Suprapubic skin (tissue), 4 donors: ENCODE measurements around the gene INTU. TPM values are rescaled to one million over a fixed set of nuclear protein-coding genes. Genes with fewer than 3 reads are reported as not detected.

Source experiments
- DNase-seq, 2 donors: peaks; one replicate each; pipeline ENCODE4 v3.0.0-alpha.2; 2019; ENCODE audit warnings: low spot score in 2 of 2
- H3K27ac ChIP-seq: fragments of 200-600 bp; sonication (generic); one replicate; pipeline ENCODE4 v1.5.1; 2019
- H3K27me3 ChIP-seq: fragments of 200-600 bp; sonication (generic); one replicate; pipeline ENCODE4 v1.5.1; 2019
- H3K36me3 ChIP-seq: fragments of 200-600 bp; sonication (generic); one replicate; pipeline ENCODE4 v1.5.1; 2019
- H3K4me1 ChIP-seq: fragments of 200-600 bp; sonication (generic); one replicate; pipeline ENCODE4 v1.5.1; 2019
- H3K4me3 ChIP-seq: fragments of 200-600 bp; sonication (generic); one replicate; pipeline ENCODE4 v1.5.1; 2019; ENCODE audit warnings: mild to moderate bottlenecking
- H3K9me3 ChIP-seq: fragments of 200-600 bp; sonication (generic); one replicate; pipeline ENCODE4 v1.5.1; 2019
- EP300 ChIP-seq: sonication (generic); formaldehyde crosslinking; IDR thresholded peaks from one replicate; pipeline ENCODE4 v1.6.1; 2017; ENCODE audit warnings: antibody characterized with exemption
- POLR2A ChIP-seq, 2 donors: fragments of 450-650 bp; IDR thresholded peaks; one replicate each; pipeline ENCODE4 v1.6.1; 2017; ENCODE audit warnings: antibody characterized with exemption in 2 of 2, mild to moderate bottlenecking in 2 of 2, moderate library complexity in 2 of 2
- POLR2AphosphoS5 ChIP-seq, 3 donors: sonication (generic); formaldehyde crosslinking; IDR thresholded peaks; one replicate each; pipeline ENCODE4 v1.6.1; 2017; ENCODE audit warnings: antibody characterized with exemption in 3 of 3
- WGBS: methylation state at CpG from one replicate; pipeline ENCODE4 v1.1.5; 2018; 5-methylcytosine and 5-hydroxymethylcytosine counted together
- total RNA-seq, 4 donors: library from RNA; depleted of rRNA; stranded (reverse); fragments of >200 nt; gene quantifications; one replicate each; pipeline ENCODE4 v1.1.0, GENCODE V29; 2016
- TF ChIP-seq, protein P1 (sequence below), 2 donors: fragments of 200-600 bp in 1 of 2; fragments of 450-650 bp in 1 of 2; sonication (generic) in 1 of 2; IDR thresholded peaks; one replicate each; pipeline ENCODE4 v1.5.1; 2016 to 2019; ENCODE audit warnings: antibody characterized with exemption in 2 of 2, mild to moderate bottlenecking in 1 of 2, moderate library complexity in 1 of 2

Gene INTU
- total RNA-seq, 4 donors from 2014 or later: 6.1 to 11.7 (median 8.3) TPM

DNA sequence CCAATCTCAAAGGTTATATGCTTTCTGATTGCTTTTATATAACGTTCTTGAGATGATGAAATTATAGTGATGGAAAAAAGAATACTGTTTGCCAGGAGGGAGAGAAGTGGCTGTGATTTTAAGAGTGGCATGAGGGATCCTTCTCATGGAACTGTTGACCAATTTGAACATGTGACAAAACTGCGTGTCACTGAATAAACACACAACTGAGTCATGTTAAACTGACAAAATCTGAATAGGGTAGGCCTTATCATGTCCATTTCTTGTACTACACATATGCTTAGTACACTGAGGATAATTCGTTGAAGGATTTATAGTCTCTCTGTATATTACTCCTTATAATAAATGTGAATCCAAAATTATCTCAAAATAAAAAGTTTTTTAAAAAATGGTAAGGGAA lies 127.1 kb downstream of the INTU start:
- 81% methylated on average over 3 of the region's 3 CpGs for WGBS
- Histone ChIP-seq H3K4me1 (no peaks in the 10 kb centered on the region), H3K4me3 (no peak overlapping the region), H3K27ac (no peak overlapping the region), H3K27me3 (no peaks in the 10 kb centered on the region), H3K36me3 (no peaks in the 10 kb centered on the region), H3K9me3 (no peaks in the 10 kb centered on the region)
- DNase-seq: no peak
- TF ChIP-seq POLR2A (IDR thresholded peaks at IDR 0.05): no peak
- no peak for TF ChIP-seq POLR2AphosphoS5 (IDR thresholded peaks at IDR 0.05)
- TF ChIP-seq, protein P1, sequence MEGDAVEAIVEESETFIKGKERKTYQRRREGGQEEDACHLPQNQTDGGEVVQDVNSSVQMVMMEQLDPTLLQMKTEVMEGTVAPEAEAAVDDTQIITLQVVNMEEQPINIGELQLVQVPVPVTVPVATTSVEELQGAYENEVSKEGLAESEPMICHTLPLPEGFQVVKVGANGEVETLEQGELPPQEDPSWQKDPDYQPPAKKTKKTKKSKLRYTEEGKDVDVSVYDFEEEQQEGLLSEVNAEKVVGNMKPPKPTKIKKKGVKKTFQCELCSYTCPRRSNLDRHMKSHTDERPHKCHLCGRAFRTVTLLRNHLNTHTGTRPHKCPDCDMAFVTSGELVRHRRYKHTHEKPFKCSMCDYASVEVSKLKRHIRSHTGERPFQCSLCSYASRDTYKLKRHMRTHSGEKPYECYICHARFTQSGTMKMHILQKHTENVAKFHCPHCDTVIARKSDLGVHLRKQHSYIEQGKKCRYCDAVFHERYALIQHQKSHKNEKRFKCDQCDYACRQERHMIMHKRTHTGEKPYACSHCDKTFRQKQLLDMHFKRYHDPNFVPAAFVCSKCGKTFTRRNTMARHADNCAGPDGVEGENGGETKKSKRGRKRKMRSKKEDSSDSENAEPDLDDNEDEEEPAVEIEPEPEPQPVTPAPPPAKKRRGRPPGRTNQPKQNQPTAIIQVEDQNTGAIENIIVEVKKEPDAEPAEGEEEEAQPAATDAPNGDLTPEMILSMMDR (IDR thresholded peaks at IDR 0.05): no peak
- no peak for TF ChIP-seq EP300

DNA sequence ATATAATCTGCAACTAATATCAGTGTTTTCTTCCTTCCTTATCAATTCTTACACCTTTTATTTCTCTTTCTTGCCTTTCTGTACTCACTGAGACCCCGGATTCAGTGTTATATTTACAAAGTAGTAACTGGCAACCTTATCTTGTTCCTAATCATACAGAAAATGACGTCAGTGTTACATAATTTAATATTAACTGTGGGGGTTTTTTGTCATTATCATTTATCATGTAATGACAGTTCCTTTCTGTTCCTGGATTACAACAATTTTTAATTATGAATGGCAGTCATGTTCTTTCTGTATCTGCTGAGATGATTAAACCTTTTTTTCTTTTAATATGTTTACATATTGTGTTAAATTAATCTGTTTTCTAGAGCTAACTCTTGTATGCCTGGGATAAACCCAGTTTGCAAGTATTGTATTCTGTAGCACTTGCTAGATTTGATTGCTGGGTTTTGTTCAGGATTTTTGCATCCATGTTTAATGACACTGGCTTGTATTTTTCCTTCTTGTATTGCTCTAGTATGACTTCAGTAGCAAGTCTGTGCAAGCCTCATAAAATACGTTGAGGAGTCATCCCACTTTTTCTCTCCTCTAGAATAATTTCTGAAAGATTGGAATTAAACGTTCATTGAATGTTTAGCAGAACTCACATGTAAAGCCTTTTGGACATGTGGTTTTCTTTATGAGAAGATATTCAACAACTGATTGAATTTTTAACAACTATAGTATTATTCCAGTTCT lies 138.9 kb downstream of the INTU start:
- Histone ChIP-seq H3K4me3 (no peak overlapping the region), H3K9me3 (no peaks in the 10 kb centered on the region), H3K27ac (no peak overlapping the region), H3K36me3 (no peaks in the 10 kb centered on the region), H3K27me3 (no peaks in the 10 kb centered on the region), H3K4me1 (no peaks in the 10 kb centered on the region)
- TF ChIP-seq EP300: no peak
- TF ChIP-seq, protein P1 (IDR thresholded peaks at IDR 0.05): no peak
- TF ChIP-seq POLR2A (IDR thresholded peaks at IDR 0.05): no peak
- TF ChIP-seq POLR2AphosphoS5 (IDR thresholded peaks at IDR 0.05): no peak
- WGBS: 37% methylated on average over 4 of the region's 4 CpGs
- DNase-seq: no peak

DNA sequence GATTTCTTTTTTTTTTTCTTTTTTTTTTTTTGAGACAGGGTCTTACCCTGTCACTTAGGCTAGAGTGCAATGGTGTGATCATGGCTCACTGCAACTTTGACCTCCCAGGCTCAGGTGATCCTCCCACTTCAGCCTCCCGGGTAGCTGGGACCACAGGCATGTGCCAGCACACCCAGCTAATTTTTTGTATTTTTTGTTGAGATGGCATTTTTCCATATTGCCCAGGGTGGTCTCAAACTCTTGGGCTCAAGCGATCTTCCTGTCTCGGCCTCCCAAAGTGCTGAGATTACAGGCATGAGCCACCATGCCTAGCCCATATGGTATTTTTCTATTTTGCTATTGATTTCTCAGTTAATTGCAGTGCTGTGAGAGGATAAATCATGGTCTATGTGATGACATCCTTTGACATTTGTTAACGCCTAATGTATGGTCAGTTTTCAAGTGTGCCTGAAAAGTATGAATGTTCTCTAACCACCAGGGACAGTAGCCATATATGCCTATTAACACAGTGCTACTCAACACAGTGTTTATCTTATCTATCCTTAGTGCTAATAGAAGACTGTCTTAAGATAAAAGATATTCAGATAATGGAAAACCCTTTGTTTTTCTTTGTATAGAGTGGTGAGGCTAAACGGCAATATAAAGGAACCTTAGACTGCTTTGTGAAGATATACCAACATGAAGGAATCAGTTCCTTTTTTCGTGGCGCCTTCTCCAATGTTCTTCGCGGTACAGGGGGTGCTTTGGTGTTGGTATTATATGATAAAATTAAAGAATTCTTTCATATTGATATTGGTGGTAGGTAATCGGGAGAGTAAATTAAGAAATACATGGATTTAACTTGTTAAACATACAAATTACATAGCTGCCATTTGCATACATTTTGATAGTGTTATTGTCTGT lies 140.3 kb downstream of the INTU start:
- no peaks in the 10 kb centered on the region for H3K27me3 ChIP-seq
- TF ChIP-seq POLR2AphosphoS5 (IDR thresholded peaks at IDR 0.05) (no peak), POLR2A (IDR thresholded peaks at IDR 0.05) (no peak), EP300 (no peak)
- TF ChIP-seq, protein P1 (IDR thresholded peaks at IDR 0.05): no peak
- DNase-seq: no peak
- H3K4me3 ChIP-seq: no peak overlapping the region
- H3K36me3 ChIP-seq: no peaks in the 10 kb centered on the region
- 94% methylated on average over 10 of the region's 10 CpGs for WGBS
- H3K4me1 ChIP-seq: no peaks in the 10 kb centered on the region
- no peaks in the 10 kb centered on the region for H3K9me3 ChIP-seq
- H3K27ac ChIP-seq: no peak overlapping the region

DNA sequence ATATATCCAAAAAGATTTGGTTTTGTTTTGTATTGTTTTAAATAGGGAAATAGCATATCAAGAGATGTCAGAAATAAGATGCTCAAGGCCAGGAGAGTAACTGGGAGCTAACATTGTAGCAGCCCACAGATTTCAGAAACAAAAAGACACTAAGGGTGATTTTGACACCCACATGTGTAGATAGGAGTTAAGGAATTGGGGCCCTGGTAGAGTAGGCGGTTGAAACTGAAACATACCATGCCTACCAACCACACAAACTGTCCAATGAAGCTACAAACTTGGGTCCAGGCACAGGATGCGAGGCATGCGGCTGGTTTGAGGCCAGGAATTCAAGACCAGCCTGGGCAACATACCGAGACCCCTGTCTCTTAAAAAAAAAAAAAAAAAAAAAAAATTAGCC lies 143.1 kb downstream of the INTU start:
- TF ChIP-seq, protein P1 (IDR thresholded peaks at IDR 0.05): no peak
- TF ChIP-seq POLR2A (IDR thresholded peaks at IDR 0.05) (no peak), POLR2AphosphoS5 (IDR thresholded peaks at IDR 0.05) (no peak), EP300 (no peak)
- DNase-seq: no peak
- no peak overlapping the region for H3K4me3 ChIP-seq
- no peaks in the 10 kb centered on the region for H3K4me1 ChIP-seq
- no peaks in the 10 kb centered on the region for H3K36me3 ChIP-seq
- WGBS: 94% methylated on average over 4 of the region's 4 CpGs
- H3K27me3 ChIP-seq: no peaks in the 10 kb centered on the region
- no peak overlapping the region for H3K27ac ChIP-seq
- no peaks in the 10 kb centered on the region for H3K9me3 ChIP-seq

Other genes with a start within 250 kb of the INTU start
- gene SLC25A31, start 97.4 kb downstream of the INTU start, total RNA-seq: not detected
- 10 to 100 TPM; 17.8 to 22.2 (median 19.6) TPM for gene HSPA4L, start 149.4 kb downstream of the INTU start, total RNA-seq
- 1 to 10 TPM; 5.0 to 7.8 (median 6.4) TPM for gene PLK4, start 247.9 kb downstream of the INTU start, total RNA-seq